ENCODE measurements around the gene NLRP6.
"Not testable (repeated sequence)": the region's sequence is repeated elsewhere in the genome, so short reads cannot be mapped to it uniquely, and the experiment has no call there.

Gene NLRP6

GRCh38 chr11:305844-306211 lies 27.6 kb downstream of the NLRP6 start:
- no peak for ATAC-seq (replicated peaks; ENCODE audit: extremely low read depth, poor library complexity, severe bottlenecking)
- H3K4me3 Mint-ChIP-seq = peak overlapping the region; percentile 31
- peaks cover 22% of the 10 kb centered on the region for H3K36me3 Mint-ChIP-seq (ENCODE audit: insufficient read depth)
- H3K27ac Mint-ChIP-seq (ENCODE audit: low read depth) = peak overlapping the region; percentile 93
- DNase-seq (ENCODE audit: low spot score in 2 of 2) = no peak
- H3K27me3 Mint-ChIP-seq = no peaks in the 10 kb centered on the region
- no peaks in the 10 kb centered on the region for H3K9me3 Mint-ChIP-seq
- H3K4me1 Mint-ChIP-seq = peaks cover 39% of the 10 kb centered on the region

GRCh38 chr11:306645-307371 lies 28.6 kb downstream of the NLRP6 start:
- H3K27ac Mint-ChIP-seq (ENCODE audit: low read depth) = peak overlapping the region; percentile 93
- ATAC-seq (replicated peaks; ENCODE audit: extremely low read depth, poor library complexity, severe bottlenecking) (no peak), DNase-seq (ENCODE audit: low spot score in 2 of 2) (no peak)
- H3K9me3 Mint-ChIP-seq = no peaks in the 10 kb centered on the region
- H3K27me3 Mint-ChIP-seq = no peaks in the 10 kb centered on the region
- H3K36me3 Mint-ChIP-seq (ENCODE audit: insufficient read depth) = peaks cover 25% of the 10 kb centered on the region
- H3K4me1 Mint-ChIP-seq = peaks cover 41% of the 10 kb centered on the region
- peak overlapping the region; percentile 85 for H3K4me3 Mint-ChIP-seq

- DNase-seq (ENCODE audit: low spot score in 2 of 2) (peak in 1 of 2 donors; percentile 61), ATAC-seq (replicated peaks; ENCODE audit: extremely low read depth, poor library complexity, severe bottlenecking) (peak; percentile 71)
- H3K4me1 Mint-ChIP-seq = peaks cover 50% of the 10 kb centered on the region
- peaks cover 28% of the 10 kb centered on the region for H3K36me3 Mint-ChIP-seq (ENCODE audit: insufficient read depth)
- H3K9me3 Mint-ChIP-seq, H3K27me3 Mint-ChIP-seq: not testable (repeated sequence)
- peak within 1 kb of the TSS; percentile 85 for H3K4me3 Mint-ChIP-seq
- H3K27ac Mint-ChIP-seq (ENCODE audit: low read depth) = peak within 1 kb of the TSS; percentile 93
These were observed 29.8 kb downstream of the NLRP6 start, which contains the start of gene IFITM2 for GRCh38 chr11:307766-308708. Gene IFITM2, plus strand, starts transcription at chr11:307816. Its CDS starts 377 bp downstream, at chr11:308193.

- H3K27ac Mint-ChIP-seq (ENCODE audit: low read depth) = peak overlapping the region; percentile 93
- H3K4me3 Mint-ChIP-seq = peak overlapping the region; percentile 85
- not testable (repeated sequence) for DNase-seq (ENCODE audit: low spot score in 2 of 2); H3K9me3 Mint-ChIP-seq; H3K27me3 Mint-ChIP-seq
- peaks cover 32% of the 10 kb centered on the region for H3K36me3 Mint-ChIP-seq (ENCODE audit: insufficient read depth)
- ATAC-seq (replicated peaks; ENCODE audit: extremely low read depth, poor library complexity, severe bottlenecking) = peak; percentile 2
- peaks cover 59% of the 10 kb centered on the region for H3K4me1 Mint-ChIP-seq
These were observed 30.8 kb downstream of the NLRP6 start for GRCh38 chr11:308740-309665.

- ATAC-seq (replicated peaks; ENCODE audit: extremely low read depth, poor library complexity, severe bottlenecking); H3K9me3 Mint-ChIP-seq; DNase-seq (ENCODE audit: low spot score in 2 of 2); H3K27me3 Mint-ChIP-seq: not testable (repeated sequence)
- Mint-ChIP-seq H3K4me1 (peaks cover 62% of the 10 kb centered on the region), H3K27ac (ENCODE audit: low read depth) (peak overlapping the region; percentile 93), H3K4me3 (peak overlapping the region; percentile 85), H3K36me3 (ENCODE audit: insufficient read depth) (peaks cover 39% of the 10 kb centered on the region)
These were observed 31.9 kb downstream of the NLRP6 start for GRCh38 chr11:309979-310572.

- not testable (repeated sequence) for H3K9me3 Mint-ChIP-seq; H3K27me3 Mint-ChIP-seq; H3K27ac Mint-ChIP-seq (ENCODE audit: low read depth); DNase-seq (ENCODE audit: low spot score in 2 of 2)
- ATAC-seq (replicated peaks; ENCODE audit: extremely low read depth, poor library complexity, severe bottlenecking) = peak; percentile 9
- Mint-ChIP-seq H3K36me3 (ENCODE audit: insufficient read depth) (peaks cover 44% of the 10 kb centered on the region), H3K4me3 (peak overlapping the region; percentile 89), H3K4me1 (peaks cover 53% of the 10 kb centered on the region)
These were observed 33.0 kb downstream of the NLRP6 start for GRCh38 chr11:311013-311748.

GRCh38 chr11:312092-312816 lies 34.0 kb downstream of the NLRP6 start:
- no peaks in the 10 kb centered on the region for H3K9me3 Mint-ChIP-seq
- peak overlapping the region; percentile 96 for H3K27ac Mint-ChIP-seq (ENCODE audit: low read depth)
- peak overlapping the region; percentile 89 for H3K4me3 Mint-ChIP-seq
- peaks cover 55% of the 10 kb centered on the region for H3K36me3 Mint-ChIP-seq (ENCODE audit: insufficient read depth)
- H3K27me3 Mint-ChIP-seq = no peaks in the 10 kb centered on the region
- peaks cover 57% of the 10 kb centered on the region for H3K4me1 Mint-ChIP-seq
- DNase-seq (ENCODE audit: low spot score in 2 of 2) (no peak), ATAC-seq (replicated peaks; ENCODE audit: extremely low read depth, poor library complexity, severe bottlenecking) (no peak)

- Mint-ChIP-seq H3K27ac (ENCODE audit: low read depth) (peak overlapping the region; percentile 96), H3K9me3 (no peaks in the 10 kb centered on the region), H3K36me3 (ENCODE audit: insufficient read depth) (peaks cover 54% of the 10 kb centered on the region), H3K27me3 (no peaks in the 10 kb centered on the region), H3K4me3 (peak overlapping the region; percentile 89), H3K4me1 (peaks cover 57% of the 10 kb centered on the region)
- DNase-seq (ENCODE audit: low spot score in 2 of 2) (no peak), ATAC-seq (replicated peaks; ENCODE audit: extremely low read depth, poor library complexity, severe bottlenecking) (no peak)
These were observed 35.1 kb downstream of the NLRP6 start for GRCh38 chr11:313304-313786.

- Mint-ChIP-seq H3K4me3 (peak within 1 kb of the TSS; percentile 89), H3K27me3 (no peaks in the 10 kb centered on the region), H3K36me3 (ENCODE audit: insufficient read depth) (peaks cover 50% of the 10 kb centered on the region), H3K9me3 (no peaks in the 10 kb centered on the region), H3K4me1 (peaks cover 53% of the 10 kb centered on the region), H3K27ac (ENCODE audit: low read depth) (peak within 1 kb of the TSS; percentile 96)
- DNase-seq (ENCODE audit: low spot score in 2 of 2) (peak in 1 of 2 donors; percentile 73), ATAC-seq (replicated peaks; ENCODE audit: extremely low read depth, poor library complexity, severe bottlenecking) (peak; percentile 64)
These were observed 35.8 kb downstream of the NLRP6 start, which contains the start of gene IFITM1 for GRCh38 chr11:313787-314553. Gene IFITM1, plus strand, starts transcription at chr11:314040. Its CDS starts 131 bp downstream, at chr11:314171.

GRCh38 chr11:314554-314875 lies 36.3 kb downstream of the NLRP6 start:
- Mint-ChIP-seq H3K4me3 (peak overlapping the region; percentile 89), H3K27ac (ENCODE audit: low read depth) (peak overlapping the region; percentile 96), H3K4me1 (peaks cover 50% of the 10 kb centered on the region), H3K36me3 (ENCODE audit: insufficient read depth) (peaks cover 49% of the 10 kb centered on the region)
- not testable (repeated sequence) for H3K27me3 Mint-ChIP-seq; DNase-seq (ENCODE audit: low spot score in 2 of 2); H3K9me3 Mint-ChIP-seq
- ATAC-seq (replicated peaks; ENCODE audit: extremely low read depth, poor library complexity, severe bottlenecking) = peak; percentile 0
